A549 (cell line): Measurements from ENCODE around the gene MTSS2.

Experiments used
- EP300 ChIP-seq, 2 experiments: fragments of >200 bp; sonication (Bioruptor Twin); formaldehyde crosslinking; IDR thresholded peaks; 2 replicates in 1 of 2; 3 replicates in 1 of 2; pipeline ENCODE4 v1.6.1; 2016 to 2017
- RNF2 ChIP-seq: fragments of 200-600 bp; sonication (generic); IDR thresholded peaks from 2 replicates; pipeline ENCODE4 v1.6.1; 2016; ENCODE audit warnings: low read depth, mild to moderate bottlenecking, antibody characterized with exemption, moderate library complexity, borderline replicate concordance
- USF2 ChIP-seq: fragments of 450-650 bp; IDR thresholded peaks from 2 replicates; pipeline ENCODE4 v1.6.1; 2014; ENCODE audit warnings: antibody characterized with exemption

GRCh38 chr16:70698901-70699300 is 13.0 kb upstream of the MTSS2 start:
- no peak for TF ChIP-seq EP300 (IDR thresholded peaks at IDR 0.05)
- no peak for TF ChIP-seq RNF2
- TF ChIP-seq USF2, result no peak
